ENCODE measurements around the gene POSTN.

The POSTN gene

DNA sequence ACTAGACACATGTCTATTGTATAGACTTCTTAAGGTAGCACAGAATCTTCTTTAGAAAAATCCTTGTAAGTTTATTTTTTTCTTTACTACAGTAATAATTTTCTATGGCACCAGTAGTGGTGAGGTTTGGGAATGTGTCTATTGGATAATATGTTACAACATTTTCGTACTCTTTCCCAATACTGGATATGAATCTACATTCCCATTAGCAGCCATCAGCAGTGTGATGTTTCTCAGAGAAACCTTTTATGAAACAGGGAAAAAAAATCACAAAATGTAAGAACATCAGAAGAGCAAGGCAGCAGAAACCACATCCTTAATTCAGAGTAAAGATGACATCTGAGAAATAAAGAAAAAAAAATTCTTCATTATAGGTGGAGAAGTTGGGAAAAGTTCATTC lies 83.3 kb downstream of the POSTN start:
- no peak for DNase-seq (ENCODE audit: extremely low read depth in 1 of 2, low read depth in 1 of 2)

Measured in activated CD8-positive, alpha-beta memory T cell treated with anti-CD3 and anti-CD28 coated beads for 1 hour (primary cell).